Endodermal cell (in vitro differentiated cells): ENCODE data around the gene SLC45A1. TPM values are rescaled to one million over a fixed set of nuclear protein-coding genes. Genes with fewer than 3 reads are reported as not detected.

Experiments used
- DNase-seq: peaks from one replicate; pipeline ENCODE4 v3.0.0-alpha.2; 2017
- H3K27ac ChIP-seq: 2 replicates; pipeline ENCODE4 v1.5.1; 2013; ENCODE audit warnings: mild to moderate bottlenecking, low read depth, low read length, moderate library complexity
- H3K27me3 ChIP-seq: 2 replicates; pipeline ENCODE4 v1.6.1; 2013; ENCODE audit warnings: mild to moderate bottlenecking, low read length, moderate library complexity; ENCODE audit not compliant: insufficient read depth, control insufficient read depth, poor library complexity, severe bottlenecking
- H3K36me3 ChIP-seq: 2 replicates; pipeline ENCODE4 v1.7.0; 2013; ENCODE audit warnings: mild to moderate bottlenecking, low read length, moderate library complexity; ENCODE audit not compliant: control insufficient read depth, insufficient read depth
- H3K4me1 ChIP-seq: one replicate; pipeline ENCODE4 v1.7.0; 2013; ENCODE audit warnings: low read length; ENCODE audit not compliant: control insufficient read depth, insufficient read depth
- H3K4me3 ChIP-seq: 2 replicates; pipeline ENCODE4 v1.5.1; 2013; ENCODE audit warnings: mild to moderate bottlenecking, low read length, moderate library complexity
- H3K9ac ChIP-seq: 2 replicates; pipeline ENCODE4 v1.6.1; 2013; ENCODE audit warnings: mild to moderate bottlenecking, low read length, moderate library complexity; ENCODE audit not compliant: poor library complexity, severe bottlenecking; ENCODE audit errors: extremely low read depth
- H3K9me3 ChIP-seq: 2 replicates; pipeline ENCODE4 v1.6.1; 2013; ENCODE audit warnings: mild to moderate bottlenecking, low read length, moderate library complexity; ENCODE audit not compliant: control insufficient read depth
- H3K27ac Mint-ChIP-seq: 2 replicates; pipeline ENCODE4 v1.8.0; 2020; ENCODE audit warnings: mixed read lengths
- H3K27me3 Mint-ChIP-seq: 2 replicates; pipeline ENCODE4 v1.8.0; 2021; ENCODE audit warnings: mild to moderate bottlenecking, mixed read lengths; ENCODE audit not compliant: insufficient read depth
- H3K36me3 Mint-ChIP-seq: 2 replicates; pipeline ENCODE4 v1.8.0; 2020; ENCODE audit warnings: low read depth, mixed read lengths
- H3K4me1 Mint-ChIP-seq: 2 replicates; pipeline ENCODE4 v1.8.0; 2020; ENCODE audit warnings: mixed read lengths
- H3K4me3 Mint-ChIP-seq: 2 replicates; pipeline ENCODE4 v1.8.0; 2020; ENCODE audit warnings: mild to moderate bottlenecking, moderate library complexity, mixed read lengths
- H3K9me3 Mint-ChIP-seq: 2 replicates; pipeline ENCODE4 v1.8.0; 2020; ENCODE audit warnings: mild to moderate bottlenecking, mixed read lengths
- WGBS, 2 experiments: methylation state at CpG; one replicate each; pipeline versions ENCODE4 v1.1.5 to v1.1.7; 2013; ENCODE audit warnings: missing lambda C conversion rate in 2 of 2, mixed read lengths in 1 of 2; ENCODE audit not compliant: insufficient coverage in 1 of 2, insufficient read length in 1 of 2; 5-methylcytosine and 5-hydroxymethylcytosine counted together
- total RNA-seq, 2 donors: library from RNA; stranded (reverse); fragmentation: NEBNext Ultra II Directional in 1 of 2; extraction: Animal tissue kit (Norgen Biotek cat#: 25700) in 1 of 2; gene quantifications; 2 replicates in 1 of 2; 3 replicates in 1 of 2; pipeline ENCODE4 v1.2.1, GENCODE V29; 2021
- TF ChIP-seq, protein P1 (sequence below): fragments of 200-600 bp; sonication (generic); conservative IDR thresholded peaks from 2 replicates; pipeline ENCODE4 v1.5.0; 2021; ENCODE audit warnings: antibody characterized with exemption, mild to moderate bottlenecking

Gene SLC45A1
- total RNA-seq, 2 donors from 2014 or later, result 0.42 TPM; not detected in 1

- 71 to 91% methylated on average over 1 to 2 of the region's 2 CpGs for WGBS, 2 experiments
- Mint-ChIP-seq H3K36me3 (peaks cover 37% of the 10 kb centered on the region), H3K4me1 (peaks cover 31% of the 10 kb centered on the region), H3K9me3 (no peaks in the 10 kb centered on the region), H3K27ac (peak overlapping the region; percentile 57), H3K4me3 (no peak overlapping the region), H3K27me3 (no peaks in the 10 kb centered on the region)
- no peak overlapping the region for H3K4me3 ChIP-seq
- H3K9me3 ChIP-seq, result no peaks in the 10 kb centered on the region
- H3K9ac ChIP-seq, result no peak overlapping the region
- peaks cover 37% of the 10 kb centered on the region for H3K36me3 ChIP-seq
- H3K4me1 ChIP-seq, result peaks cover 4% of the 10 kb centered on the region
- TF ChIP-seq, protein P1, sequence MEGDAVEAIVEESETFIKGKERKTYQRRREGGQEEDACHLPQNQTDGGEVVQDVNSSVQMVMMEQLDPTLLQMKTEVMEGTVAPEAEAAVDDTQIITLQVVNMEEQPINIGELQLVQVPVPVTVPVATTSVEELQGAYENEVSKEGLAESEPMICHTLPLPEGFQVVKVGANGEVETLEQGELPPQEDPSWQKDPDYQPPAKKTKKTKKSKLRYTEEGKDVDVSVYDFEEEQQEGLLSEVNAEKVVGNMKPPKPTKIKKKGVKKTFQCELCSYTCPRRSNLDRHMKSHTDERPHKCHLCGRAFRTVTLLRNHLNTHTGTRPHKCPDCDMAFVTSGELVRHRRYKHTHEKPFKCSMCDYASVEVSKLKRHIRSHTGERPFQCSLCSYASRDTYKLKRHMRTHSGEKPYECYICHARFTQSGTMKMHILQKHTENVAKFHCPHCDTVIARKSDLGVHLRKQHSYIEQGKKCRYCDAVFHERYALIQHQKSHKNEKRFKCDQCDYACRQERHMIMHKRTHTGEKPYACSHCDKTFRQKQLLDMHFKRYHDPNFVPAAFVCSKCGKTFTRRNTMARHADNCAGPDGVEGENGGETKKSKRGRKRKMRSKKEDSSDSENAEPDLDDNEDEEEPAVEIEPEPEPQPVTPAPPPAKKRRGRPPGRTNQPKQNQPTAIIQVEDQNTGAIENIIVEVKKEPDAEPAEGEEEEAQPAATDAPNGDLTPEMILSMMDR, result no peak
- no peak overlapping the region for H3K27ac ChIP-seq
- no peaks in the 10 kb centered on the region for H3K27me3 ChIP-seq
- peak; percentile 33 for DNase-seq
Measured at GRCh38 chr1:8384577-8384976, 66.7 kb downstream of the SLC45A1 start.

GRCh38 chr1:8386247-8386646, 68.3 kb downstream of the SLC45A1 start:
- H3K9ac ChIP-seq, result no peak overlapping the region
- peaks cover 32% of the 10 kb centered on the region for H3K36me3 Mint-ChIP-seq
- no peaks in the 10 kb centered on the region for H3K9me3 ChIP-seq
- H3K4me1 Mint-ChIP-seq, result peaks cover 30% of the 10 kb centered on the region
- no peak overlapping the region for H3K4me3 Mint-ChIP-seq
- H3K36me3 ChIP-seq, result peaks cover 32% of the 10 kb centered on the region
- H3K9me3 Mint-ChIP-seq, result no peaks in the 10 kb centered on the region
- no peaks in the 10 kb centered on the region for H3K27me3 ChIP-seq
- H3K27ac Mint-ChIP-seq, result peak overlapping the region; percentile 62
- DNase-seq, result peak; percentile 10
- no peak overlapping the region for H3K27ac ChIP-seq
- H3K4me3 ChIP-seq, result no peak overlapping the region
- TF ChIP-seq, protein P1, result no peak
- no peaks in the 10 kb centered on the region for H3K27me3 Mint-ChIP-seq
- peaks cover 4% of the 10 kb centered on the region for H3K4me1 ChIP-seq

DNA sequence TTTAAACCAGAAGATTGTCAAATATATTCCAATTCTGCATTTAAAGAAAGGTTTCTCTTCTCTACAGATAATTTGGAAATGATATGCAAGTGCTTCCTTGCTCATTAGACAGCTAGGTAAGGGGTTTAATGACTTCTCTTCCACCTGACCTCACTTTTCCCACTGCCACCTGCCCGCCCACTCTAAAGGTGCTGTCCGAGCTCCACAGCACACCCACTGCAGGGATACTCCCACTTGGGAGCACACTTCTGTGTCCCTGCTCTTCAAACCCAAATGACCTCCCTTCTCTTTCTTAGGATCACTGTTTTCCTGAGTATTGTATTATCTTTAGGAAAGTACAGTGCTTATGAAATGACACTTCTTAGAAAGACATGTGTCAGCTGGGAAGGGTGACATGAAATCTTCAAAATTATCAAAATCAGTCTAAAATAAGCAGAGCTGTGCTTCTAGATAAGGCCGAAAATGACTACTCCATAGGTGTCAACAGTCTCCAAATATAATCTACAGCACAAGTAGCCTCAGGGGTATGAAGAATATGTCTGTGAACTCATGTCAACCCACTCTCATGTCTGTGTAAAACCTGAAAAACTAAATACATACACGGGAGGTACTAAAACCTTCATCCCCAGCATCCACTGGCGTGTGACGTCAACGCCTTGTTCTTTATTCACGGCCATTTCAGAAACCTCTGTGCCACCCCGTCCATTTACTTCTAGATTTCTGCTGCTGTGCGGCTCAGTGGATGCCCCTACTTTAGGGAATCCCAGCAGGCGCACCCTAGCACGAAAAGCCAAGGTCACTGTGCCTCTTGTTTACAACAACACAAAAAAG, 71.0 kb downstream of the SLC45A1 start:
- Mint-ChIP-seq H3K4me3 (no peak overlapping the region), H3K9me3 (no peaks in the 10 kb centered on the region), H3K27me3 (no peaks in the 10 kb centered on the region), H3K4me1 (peaks cover 15% of the 10 kb centered on the region), H3K36me3 (peaks cover 42% of the 10 kb centered on the region), H3K27ac (no peak overlapping the region)
- H3K4me1 ChIP-seq, result peaks cover 4% of the 10 kb centered on the region
- peak; percentile 20 for DNase-seq
- H3K27me3 ChIP-seq, result no peaks in the 10 kb centered on the region
- TF ChIP-seq, protein P1, result no peak
- H3K36me3 ChIP-seq, result peaks cover 43% of the 10 kb centered on the region
- no peak overlapping the region for H3K27ac ChIP-seq
- H3K4me3 ChIP-seq, result no peak overlapping the region
- 95 to 98% methylated on average over 7 to 12 of the region's 12 CpGs for WGBS, 2 experiments
- H3K9me3 ChIP-seq, result no peaks in the 10 kb centered on the region
- no peak overlapping the region for H3K9ac ChIP-seq
